GM12801 (cell line): ENCODE measurements around the gene NAV2.

Experiments used
- TF ChIP-seq, protein P1 (sequence below): IDR thresholded peaks from one replicate; pipeline ENCODE4 v1.5.1; 2011; ENCODE audit warnings: control low read depth; ENCODE audit not compliant: insufficient read length; ENCODE audit errors: extremely low read depth

Gene NAV2

DNA sequence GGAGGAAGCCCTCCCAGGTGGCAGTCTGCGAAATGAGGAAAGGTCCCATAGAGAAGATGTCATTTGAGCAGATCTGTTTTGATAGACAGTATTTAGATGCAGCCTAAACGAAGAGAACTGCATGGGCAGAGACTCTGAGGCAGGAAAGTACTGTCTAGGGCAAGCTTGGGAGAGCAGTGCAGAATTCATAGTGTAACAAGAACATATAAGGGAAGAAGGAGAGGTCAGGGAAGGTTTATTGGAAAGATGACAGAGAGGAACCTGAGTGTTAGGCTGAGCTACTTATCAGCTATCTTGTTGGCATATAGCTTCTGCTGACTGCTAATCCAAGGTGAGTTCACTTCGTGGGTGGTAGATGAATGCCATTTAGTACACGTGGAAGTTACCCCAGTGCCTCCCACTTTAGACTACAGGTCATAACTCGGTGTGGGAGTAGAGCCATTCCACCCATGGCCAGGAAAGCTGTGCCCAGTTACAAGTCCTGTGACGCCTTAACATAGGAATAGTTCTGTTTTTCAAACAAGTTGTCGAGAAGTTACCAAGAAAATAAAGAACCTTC, 348.1 kb downstream of the NAV2 start:
- TF ChIP-seq, protein P1, sequence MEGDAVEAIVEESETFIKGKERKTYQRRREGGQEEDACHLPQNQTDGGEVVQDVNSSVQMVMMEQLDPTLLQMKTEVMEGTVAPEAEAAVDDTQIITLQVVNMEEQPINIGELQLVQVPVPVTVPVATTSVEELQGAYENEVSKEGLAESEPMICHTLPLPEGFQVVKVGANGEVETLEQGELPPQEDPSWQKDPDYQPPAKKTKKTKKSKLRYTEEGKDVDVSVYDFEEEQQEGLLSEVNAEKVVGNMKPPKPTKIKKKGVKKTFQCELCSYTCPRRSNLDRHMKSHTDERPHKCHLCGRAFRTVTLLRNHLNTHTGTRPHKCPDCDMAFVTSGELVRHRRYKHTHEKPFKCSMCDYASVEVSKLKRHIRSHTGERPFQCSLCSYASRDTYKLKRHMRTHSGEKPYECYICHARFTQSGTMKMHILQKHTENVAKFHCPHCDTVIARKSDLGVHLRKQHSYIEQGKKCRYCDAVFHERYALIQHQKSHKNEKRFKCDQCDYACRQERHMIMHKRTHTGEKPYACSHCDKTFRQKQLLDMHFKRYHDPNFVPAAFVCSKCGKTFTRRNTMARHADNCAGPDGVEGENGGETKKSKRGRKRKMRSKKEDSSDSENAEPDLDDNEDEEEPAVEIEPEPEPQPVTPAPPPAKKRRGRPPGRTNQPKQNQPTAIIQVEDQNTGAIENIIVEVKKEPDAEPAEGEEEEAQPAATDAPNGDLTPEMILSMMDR: no peak

DNA sequence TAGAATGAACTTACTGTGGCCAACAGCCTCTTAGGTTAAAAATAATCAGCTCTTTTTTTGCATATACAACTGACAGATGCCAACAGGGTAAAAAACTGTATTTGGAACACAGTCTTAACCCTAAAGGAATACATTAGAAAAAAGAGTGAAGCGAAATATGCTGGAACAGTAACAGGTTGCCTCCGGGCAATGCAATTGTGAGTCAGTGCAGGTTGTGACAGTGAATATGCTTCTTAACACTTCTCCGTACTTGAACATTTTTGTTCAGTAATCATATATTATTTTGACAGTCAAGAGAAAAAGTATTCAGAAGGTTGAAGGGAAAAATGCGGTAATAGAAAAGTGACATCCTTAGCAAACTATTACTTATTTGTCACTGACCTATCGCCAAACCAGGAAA, 349.1 kb downstream of the NAV2 start:
- TF ChIP-seq, protein P1: no peak

DNA sequence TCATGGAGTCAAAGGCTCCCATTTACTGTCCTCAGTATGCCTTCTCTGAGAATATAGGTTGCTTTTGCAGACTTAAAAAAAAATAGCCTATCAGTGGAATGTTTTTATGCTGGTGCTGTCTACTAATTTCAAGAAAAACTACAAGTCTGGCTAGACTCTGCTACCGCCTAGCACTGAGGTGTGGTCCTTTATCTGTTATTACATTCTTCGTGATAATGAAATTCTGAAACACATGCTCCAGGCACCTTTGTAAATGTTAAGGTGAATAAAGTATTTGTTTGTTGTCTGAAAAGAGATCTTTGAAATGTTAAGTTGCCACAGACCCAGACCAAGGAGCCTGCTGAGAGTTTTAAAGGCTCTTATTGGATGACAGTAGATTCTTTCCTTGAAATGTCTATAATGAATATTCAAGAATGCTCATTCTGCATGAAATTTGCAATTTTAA, 352.3 kb downstream of the NAV2 start:
- TF ChIP-seq, protein P1: no peak

DNA sequence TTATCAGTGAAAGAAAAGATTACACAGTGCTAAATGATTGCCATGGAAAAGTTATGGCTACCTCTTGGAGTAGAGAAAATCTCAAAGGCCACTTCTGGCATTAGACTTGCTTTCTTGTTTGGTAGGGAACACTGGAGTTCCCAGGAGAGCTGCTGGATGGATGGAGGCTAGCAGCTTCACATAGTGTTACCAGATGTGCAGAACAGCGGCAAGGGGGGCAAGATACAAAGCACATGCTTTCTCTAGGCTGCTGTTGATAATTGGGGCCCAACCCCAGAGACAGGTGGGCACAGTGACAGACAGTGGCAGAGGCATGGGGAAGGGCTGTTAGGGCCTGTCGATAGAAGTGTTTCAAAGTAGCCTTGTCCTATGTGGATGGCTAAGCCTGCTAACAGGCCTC, 352.8 kb downstream of the NAV2 start:
- TF ChIP-seq, protein P1: no peak

DNA sequence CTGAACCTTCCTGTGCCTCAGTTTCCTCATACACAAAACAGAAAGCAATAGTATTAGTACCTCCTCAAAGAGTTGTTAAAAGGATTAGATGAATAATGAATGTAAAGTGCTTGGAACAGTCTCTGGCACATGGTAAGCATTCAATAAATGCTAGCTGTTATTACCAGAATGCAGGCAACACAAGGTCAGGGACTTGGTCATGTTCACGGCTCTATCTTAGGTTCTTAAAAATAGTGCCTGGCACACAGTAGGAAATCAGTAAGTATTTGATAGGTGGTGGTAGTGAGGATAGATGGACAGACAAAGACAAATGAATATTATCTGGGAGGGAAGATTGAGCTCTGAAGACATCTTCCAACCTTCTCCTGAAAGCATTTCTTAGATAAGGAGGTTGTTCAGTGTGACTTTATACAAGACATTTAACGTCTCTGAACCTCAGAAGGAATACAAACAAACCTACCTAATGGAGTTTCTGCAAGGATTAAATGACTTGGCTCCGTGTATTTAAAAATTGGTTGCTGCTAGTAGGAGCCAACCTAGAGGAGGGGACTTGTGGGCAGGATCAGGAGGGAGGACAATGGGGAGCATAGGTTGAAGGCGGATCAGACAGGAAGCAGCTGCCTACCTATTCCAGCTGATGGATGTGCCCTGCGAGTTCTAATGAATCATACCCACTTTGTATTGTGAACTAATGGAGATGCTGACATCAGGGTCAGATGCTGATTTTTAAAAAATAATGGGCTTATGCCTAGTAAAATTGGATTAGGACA, 353.6 kb downstream of the NAV2 start:
- TF ChIP-seq, protein P1: no peak

DNA sequence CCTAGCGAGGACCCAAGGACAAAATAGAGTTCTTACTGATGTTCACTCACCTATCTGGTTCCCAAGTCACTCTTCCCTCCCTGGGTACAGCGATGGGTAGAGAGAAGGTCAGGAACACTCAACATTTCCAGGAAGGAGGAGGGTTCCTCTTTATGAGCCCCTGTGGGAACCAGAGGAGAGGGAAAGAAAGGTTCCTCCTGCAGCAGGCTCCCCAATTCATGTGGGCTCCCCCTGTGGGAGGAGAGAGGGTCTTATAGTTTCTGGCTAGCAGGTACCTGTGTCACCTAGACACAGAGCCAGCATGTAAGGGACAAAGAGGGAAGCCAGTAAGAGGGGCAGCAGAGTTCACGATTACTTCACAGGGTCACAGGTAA, 354.1 kb downstream of the NAV2 start:
- TF ChIP-seq, protein P1: no peak

DNA sequence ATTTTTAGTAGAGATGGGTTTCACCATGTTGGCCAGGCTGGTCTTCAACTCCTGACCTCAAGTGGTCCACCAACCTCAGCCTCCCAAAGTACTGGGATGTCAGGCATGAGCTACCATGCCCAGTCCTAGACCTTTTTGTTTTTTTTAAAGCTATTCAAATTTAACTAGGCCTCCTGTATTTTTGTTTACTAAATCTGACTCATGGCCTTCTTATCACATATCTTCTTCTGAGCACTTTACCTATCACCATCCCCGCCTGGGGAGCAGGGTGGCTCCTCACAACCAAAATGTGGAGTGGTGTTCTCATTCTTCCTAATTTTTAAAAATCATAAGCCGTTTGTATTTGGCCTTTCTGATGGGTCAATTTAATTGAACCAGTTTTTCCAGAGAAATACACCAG, 355.0 kb downstream of the NAV2 start:
- TF ChIP-seq, protein P1: no peak
